ACC112 (cell line): ENCODE data around the gene GSX1.

Source experiments
- H2AFZ ChIP-seq: fragments of 200-600 bp; sonication (generic); one replicate; pipeline ENCODE4 v1.6.0; 2017; ENCODE audit warnings: antibody characterized with exemption, low read length; ENCODE audit not compliant: unreplicated experiment
- H3K27ac ChIP-seq: fragments of 200-600 bp; sonication (generic); 2 replicates; pipeline ENCODE4 v1.5.1; 2014; ENCODE audit warnings: low read depth, mild to moderate bottlenecking, antibody characterized with exemption, low read length, moderate library complexity
- H3K27me3 ChIP-seq: fragments of 200-600 bp; sonication (generic); 2 replicates; pipeline ENCODE4 v1.6.1; 2014; ENCODE audit warnings: mild to moderate bottlenecking, antibody characterized with exemption, low read length, moderate library complexity, mixed read lengths; ENCODE audit not compliant: insufficient read depth
- H3K36me3 ChIP-seq: fragments of 200-600 bp; sonication (generic); 2 replicates; pipeline ENCODE4 v1.6.1; 2016; ENCODE audit warnings: mild to moderate bottlenecking, antibody characterized with exemption, low read length, moderate library complexity, mixed read lengths; ENCODE audit not compliant: insufficient read depth
- H3K4me1 ChIP-seq: fragments of 200-600 bp; sonication (generic); one replicate; pipeline ENCODE4 v1.6.1; 2016; ENCODE audit warnings: low read length, mixed read lengths; ENCODE audit not compliant: insufficient read depth, unreplicated experiment, control insufficient read depth
- H3K4me3 ChIP-seq: fragments of 200-600 bp; sonication (generic); 2 replicates; pipeline ENCODE4 v1.5.1; 2014; ENCODE audit warnings: mild to moderate bottlenecking, low read depth, low read length
- H3K79me2 ChIP-seq: fragments of 200-600 bp; sonication (generic); one replicate; pipeline ENCODE4 v1.6.0; 2016; ENCODE audit warnings: low read length; ENCODE audit not compliant: control insufficient read depth, unreplicated experiment, insufficient read depth

The GSX1 gene

DNA sequence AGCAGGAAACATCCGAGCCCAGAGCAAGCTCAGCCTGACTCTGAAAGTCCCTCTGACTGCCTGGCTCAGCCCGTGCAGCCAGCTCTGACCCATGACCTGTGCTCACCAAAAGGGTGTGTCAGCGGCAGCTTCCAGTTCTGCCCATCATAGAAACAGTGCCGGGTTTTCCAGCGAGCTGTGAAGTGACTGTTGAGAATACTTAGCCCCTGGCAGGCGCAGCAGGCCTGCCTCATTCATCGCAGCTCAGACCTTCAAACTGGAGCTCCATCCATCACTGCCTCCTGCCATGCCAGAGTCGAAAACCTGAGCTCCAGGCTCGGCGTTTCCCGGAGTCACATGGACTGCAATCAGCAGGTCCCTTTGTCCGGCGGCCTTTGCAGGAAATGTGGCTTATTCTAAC, 16.3 kb upstream of the GSX1 start:
- no peak overlapping the region for H2AFZ ChIP-seq
- peaks cover 95% of the 10 kb centered on the region for H3K27me3 ChIP-seq
- H3K36me3 ChIP-seq, result no peaks in the 10 kb centered on the region
- H3K27ac ChIP-seq, result no peak overlapping the region
- H3K79me2 ChIP-seq, result no peaks in the 10 kb centered on the region
- H3K4me1 ChIP-seq, result no peaks in the 10 kb centered on the region
- no peak overlapping the region for H3K4me3 ChIP-seq

DNA sequence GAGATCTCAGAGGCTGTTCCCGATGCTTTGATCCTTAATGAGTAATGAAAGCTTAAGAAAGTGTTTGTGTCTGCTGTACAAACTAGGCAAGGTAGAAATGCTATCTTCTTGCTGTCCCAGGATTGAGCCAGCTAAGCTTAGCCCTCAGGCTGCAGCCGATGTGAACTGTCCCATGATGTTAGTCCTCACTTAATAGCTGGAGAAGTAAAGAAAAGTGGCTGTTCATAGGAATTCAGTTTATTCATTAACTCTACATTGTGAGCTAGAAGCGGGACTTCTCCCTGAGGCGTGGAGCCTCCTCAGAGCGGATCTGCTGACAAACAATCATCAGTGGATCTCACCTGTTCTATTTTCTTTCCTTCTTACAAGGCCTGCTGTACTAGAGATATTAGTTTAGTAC, 10.1 kb upstream of the GSX1 start:
- H3K27ac ChIP-seq, result no peak overlapping the region
- H3K27me3 ChIP-seq, result peaks cover 91% of the 10 kb centered on the region
- no peaks in the 10 kb centered on the region for H3K79me2 ChIP-seq

DNA sequence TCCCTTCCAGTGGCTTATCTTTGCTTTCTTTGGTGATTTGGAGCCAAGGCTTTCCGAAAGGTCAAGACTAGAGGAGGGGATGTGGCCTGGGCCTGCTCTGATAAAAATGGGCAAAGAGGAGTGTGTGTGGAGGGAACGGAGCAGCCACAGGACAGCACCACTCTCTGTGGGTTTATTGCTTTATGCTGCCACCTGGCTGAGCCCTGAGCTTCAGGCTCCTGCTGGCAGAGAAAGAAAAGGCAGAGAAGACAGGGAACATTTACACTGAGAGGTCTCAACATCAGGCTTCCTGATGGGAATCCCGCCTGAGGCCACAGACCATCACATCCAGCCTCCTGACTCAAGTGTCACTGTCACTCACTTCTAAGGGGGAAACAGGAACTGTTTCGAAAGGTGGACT, 9.2 kb upstream of the GSX1 start:
- Histone ChIP-seq H3K79me2 (no peaks in the 10 kb centered on the region), H3K4me1 (no peaks in the 10 kb centered on the region), H2AFZ (no peak overlapping the region), H3K4me3 (no peak overlapping the region), H3K27ac (no peak overlapping the region), H3K36me3 (no peaks in the 10 kb centered on the region), H3K27me3 (peaks cover 92% of the 10 kb centered on the region)

More for the DNA sequence above, 10.1 kb upstream of the GSX1 start:
- Histone ChIP-seq H3K4me1 (no peaks in the 10 kb centered on the region), H2AFZ (no peak overlapping the region), H3K4me3 (no peak overlapping the region), H3K36me3 (no peaks in the 10 kb centered on the region)

DNA sequence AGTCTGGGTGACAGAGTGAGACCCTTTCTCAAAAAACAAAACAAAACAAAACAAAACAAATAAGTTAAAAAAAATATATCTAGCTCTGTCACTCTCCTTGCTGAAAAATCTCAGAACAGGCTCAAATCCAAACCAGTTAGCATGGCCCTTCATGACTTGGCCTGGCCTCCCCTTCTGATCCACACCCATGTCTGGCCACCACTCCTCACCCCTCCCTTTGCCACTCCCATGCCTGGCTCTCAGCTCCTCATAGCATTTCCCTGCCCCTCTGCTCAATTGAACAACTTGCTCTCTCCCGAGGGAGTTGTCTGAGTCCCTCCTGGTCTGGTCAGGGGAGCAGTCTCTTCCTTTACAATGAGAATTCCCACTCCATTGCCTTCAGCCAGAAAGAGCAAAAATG, 4.0 kb upstream of the GSX1 start:
- Histone ChIP-seq H3K27ac (no peak overlapping the region), H3K36me3 (no peaks in the 10 kb centered on the region), H3K4me1 (no peaks in the 10 kb centered on the region), H3K27me3 (peaks cover 92% of the 10 kb centered on the region), H3K4me3 (no peak overlapping the region), H2AFZ (no peak overlapping the region), H3K79me2 (no peaks in the 10 kb centered on the region)

DNA sequence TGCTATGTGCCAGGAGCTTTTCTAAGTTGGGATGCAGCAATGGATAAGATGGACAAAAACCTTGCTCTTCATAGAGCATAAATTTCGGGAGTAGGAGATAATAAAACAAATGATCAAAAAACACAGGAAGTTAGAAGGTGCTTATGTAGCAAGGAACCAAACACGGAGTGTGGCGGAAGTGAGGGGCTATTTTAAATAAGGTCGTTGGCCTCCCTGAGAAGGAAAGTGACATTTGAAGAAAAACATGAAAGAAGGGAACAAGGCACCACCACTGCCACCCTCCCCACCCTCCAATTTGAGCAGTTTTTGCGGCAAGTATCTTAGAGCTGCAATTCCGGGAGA, 3.2 kb upstream of the GSX1 start:
- peaks cover 92% of the 10 kb centered on the region for H3K27me3 ChIP-seq
- H3K4me3 ChIP-seq, result no peak overlapping the region

DNA sequence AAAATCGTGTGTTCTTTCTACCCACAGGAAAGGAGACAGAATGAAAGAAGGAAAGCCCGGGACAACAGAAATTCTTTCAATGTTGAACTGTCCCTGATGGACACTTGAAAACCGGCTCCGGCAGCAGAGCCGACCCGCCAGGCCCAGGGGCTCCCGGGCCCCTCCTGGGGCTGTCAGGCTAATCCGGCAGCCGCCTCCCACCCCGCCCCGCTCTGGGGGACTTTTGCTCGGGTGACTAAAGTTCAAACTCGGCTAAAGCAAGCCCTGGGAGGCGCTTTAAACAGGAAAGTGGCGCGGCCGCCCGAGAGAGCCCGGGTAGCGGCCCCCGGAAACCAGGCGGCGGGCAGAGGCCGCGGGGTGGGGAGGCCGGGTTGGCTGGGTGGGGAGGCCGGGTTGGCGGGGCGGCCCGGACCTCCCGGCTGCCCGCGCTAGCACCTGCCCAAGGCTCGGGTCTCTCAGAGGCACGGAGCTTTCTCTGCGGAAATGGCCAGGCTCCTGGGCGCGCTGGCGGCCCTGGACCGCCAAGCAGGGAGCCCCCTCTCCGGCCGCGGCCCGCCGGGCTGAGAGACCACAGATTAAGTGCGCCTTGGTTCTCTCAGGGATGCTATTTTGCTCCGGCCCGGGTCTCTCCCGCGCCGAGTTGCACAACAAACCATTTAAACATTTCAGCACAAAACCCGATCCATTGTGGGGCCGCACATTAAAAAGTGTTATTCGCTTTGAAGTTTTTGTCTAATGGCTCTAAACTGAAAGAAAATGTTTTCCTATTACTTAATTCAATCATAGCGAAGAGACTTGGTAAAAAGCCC, 2.6 kb upstream of the GSX1 start:
- Histone ChIP-seq H3K27ac (no peak overlapping the region), H3K36me3 (no peaks in the 10 kb centered on the region), H2AFZ (no peak overlapping the region)

More for the DNA sequence above, 3.2 kb upstream of the GSX1 start:
- H2AFZ ChIP-seq, result no peak overlapping the region
- H3K79me2 ChIP-seq, result no peaks in the 10 kb centered on the region
- no peaks in the 10 kb centered on the region for H3K36me3 ChIP-seq
- H3K4me1 ChIP-seq, result no peaks in the 10 kb centered on the region
- H3K27ac ChIP-seq, result no peak overlapping the region

DNA sequence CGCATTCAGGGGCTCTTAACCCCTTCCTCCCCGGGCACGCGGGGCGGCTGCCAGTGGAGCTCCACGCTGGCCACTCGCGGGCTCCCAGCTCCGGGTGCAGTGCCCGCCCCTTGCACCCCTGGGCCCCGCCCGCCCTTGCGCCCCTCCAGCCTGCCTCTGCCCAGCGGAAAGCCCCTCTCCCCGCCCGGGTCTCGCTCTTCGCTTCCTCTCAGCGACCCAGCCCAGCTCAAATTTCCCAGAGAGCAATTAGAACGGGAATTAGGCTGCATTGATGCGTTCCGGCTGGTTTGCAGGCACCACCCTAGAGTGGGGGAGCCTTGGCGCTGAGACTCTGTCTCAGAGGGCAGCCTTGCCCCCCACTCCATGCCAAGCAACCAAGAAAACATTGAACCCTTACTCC, 1.8 kb upstream of the GSX1 start:
- no peak overlapping the region for H2AFZ ChIP-seq
- H3K79me2 ChIP-seq, result no peaks in the 10 kb centered on the region
- peaks cover 91% of the 10 kb centered on the region for H3K27me3 ChIP-seq
- no peak overlapping the region for H3K27ac ChIP-seq
- H3K4me1 ChIP-seq, result no peaks in the 10 kb centered on the region
- H3K4me3 ChIP-seq, result peak overlapping the region; percentile 56
- H3K36me3 ChIP-seq, result no peaks in the 10 kb centered on the region

More for the DNA sequence above, 2.6 kb upstream of the GSX1 start:
- Histone ChIP-seq H3K4me1 (no peaks in the 10 kb centered on the region), H3K79me2 (no peaks in the 10 kb centered on the region), H3K27me3 (peaks cover 91% of the 10 kb centered on the region), H3K4me3 (peak overlapping the region; percentile 57)

DNA sequence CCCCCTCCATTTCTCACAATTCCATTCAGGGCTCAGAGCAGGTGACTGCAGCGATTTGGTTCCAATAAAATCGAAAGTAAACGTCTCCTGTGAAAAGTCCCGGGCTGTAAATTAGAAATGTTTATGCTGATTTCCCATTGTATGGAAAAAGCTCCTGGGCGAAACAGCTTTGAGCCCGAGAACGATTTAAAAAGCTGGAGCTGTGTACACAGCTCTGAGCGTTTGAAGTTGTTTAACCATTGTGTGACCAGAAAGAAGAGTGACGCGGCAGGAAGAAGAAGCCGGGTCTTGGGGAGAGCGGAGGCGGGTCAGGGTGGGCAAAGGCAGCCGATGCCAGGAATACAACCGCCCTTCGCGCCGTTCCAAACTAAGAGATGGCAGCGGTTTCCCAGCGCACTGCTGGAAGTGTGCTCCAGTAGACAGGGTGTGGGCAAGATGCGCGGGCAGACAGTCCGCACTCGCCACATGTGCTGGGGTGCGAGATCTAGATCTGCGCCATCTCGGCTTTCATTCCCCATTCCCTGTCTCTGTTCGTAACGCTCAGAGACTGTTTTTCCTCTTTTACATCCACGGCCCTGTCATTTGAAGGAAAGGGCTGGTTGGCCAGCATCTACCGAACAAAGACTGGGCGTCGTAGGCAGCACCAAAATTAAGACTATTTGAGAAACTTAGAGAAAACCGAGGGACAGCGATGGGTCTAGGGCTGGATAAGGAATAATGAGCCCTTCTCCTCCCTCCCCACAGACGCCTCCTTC, 960 bp upstream of the GSX1 start:
- Histone ChIP-seq H3K79me2 (no peaks in the 10 kb centered on the region), H3K27me3 (peaks cover 96% of the 10 kb centered on the region), H3K4me3 (peak overlapping the region; percentile 56), H3K27ac (no peak overlapping the region), H2AFZ (no peak overlapping the region), H3K4me1 (no peaks in the 10 kb centered on the region), H3K36me3 (no peaks in the 10 kb centered on the region)

DNA sequence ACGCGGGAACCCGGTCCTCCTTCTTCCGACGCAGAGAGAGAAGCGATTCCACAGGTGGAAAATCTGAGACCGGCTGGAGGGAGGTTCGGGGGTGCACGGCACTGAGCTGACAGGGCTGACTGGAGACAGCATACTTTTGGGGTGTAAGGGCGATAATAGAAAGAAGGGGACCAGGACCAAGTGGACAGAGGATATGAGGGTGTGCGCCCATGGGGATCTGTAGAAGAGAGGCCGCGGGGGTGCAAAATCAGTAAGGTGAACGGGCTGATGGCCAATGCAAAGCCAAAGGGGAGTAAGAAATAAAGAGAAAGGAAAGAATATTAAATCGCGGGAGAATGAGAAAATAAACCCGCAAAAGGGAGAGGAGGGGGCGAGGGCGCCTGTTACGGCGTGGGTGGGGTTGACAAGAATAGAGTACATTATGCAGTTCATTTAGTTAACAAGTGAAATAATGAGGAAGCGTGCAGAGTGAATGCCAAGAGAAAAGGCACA, 336 bp upstream of the GSX1 start:
- peak overlapping the region; percentile 56; the same call in 1 of the 2 replicates for H3K4me3 ChIP-seq

DNA sequence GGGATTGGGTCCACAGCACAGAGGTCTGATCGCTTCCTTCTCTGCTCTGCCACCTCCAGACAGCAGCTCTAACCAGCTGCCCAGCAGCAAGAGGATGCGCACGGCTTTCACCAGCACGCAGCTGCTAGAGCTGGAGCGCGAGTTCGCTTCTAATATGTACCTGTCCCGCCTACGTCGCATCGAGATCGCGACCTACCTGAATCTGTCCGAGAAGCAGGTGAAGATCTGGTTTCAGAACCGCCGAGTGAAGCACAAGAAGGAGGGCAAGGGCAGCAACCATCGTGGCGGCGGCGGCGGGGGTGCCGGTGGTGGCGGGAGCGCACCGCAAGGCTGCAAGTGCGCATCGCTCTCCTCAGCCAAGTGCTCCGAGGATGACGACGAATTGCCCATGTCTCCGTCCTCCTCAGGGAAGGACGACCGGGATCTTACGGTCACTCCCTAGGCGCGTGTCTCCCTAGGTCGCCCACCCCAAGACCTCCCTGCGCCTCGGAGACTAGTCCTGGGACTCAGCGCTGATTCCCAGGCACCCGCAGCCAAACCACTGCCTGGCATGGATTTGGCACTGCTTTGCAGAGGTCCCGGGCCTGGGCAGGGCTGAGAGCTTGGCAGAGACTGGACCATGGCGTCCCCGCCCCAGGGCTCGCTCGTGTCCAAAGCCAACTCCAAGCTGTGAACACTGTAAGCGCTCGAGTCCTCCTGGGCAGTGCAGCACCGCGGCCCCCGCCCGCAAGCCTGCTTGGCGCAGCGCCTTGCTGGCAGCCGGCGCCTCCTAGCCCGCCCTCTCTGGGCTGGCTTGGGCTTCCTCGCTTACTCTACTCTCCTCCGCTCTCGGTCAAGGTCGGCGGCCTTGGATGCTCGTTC, 1.5 kb downstream of the GSX1 start:
- Histone ChIP-seq H2AFZ (no peak overlapping the region), H3K4me1 (no peaks in the 10 kb centered on the region), H3K4me3 (no peak overlapping the region), H3K27me3 (peaks cover 99% of the 10 kb centered on the region), H3K79me2 (no peaks in the 10 kb centered on the region), H3K27ac (no peak overlapping the region), H3K36me3 (no peaks in the 10 kb centered on the region)

More for the DNA sequence above, 336 bp upstream of the GSX1 start:
- H3K4me1 ChIP-seq, result no peaks in the 10 kb centered on the region
- H2AFZ ChIP-seq, result no peak overlapping the region
- H3K36me3 ChIP-seq, result no peaks in the 10 kb centered on the region
- no peaks in the 10 kb centered on the region for H3K79me2 ChIP-seq
- peaks cover 97% of the 10 kb centered on the region for H3K27me3 ChIP-seq
- no peak overlapping the region for H3K27ac ChIP-seq
